ENCODE data around the gene EBP. TPM values are rescaled to one million over a fixed set of nuclear protein-coding genes. Genes with fewer than 3 reads are reported as not detected.

EBP gene
- total RNA-seq, 4 donors from 2014 or later, result 15.7 to 20.7 (median 17.4) TPM

DNA sequence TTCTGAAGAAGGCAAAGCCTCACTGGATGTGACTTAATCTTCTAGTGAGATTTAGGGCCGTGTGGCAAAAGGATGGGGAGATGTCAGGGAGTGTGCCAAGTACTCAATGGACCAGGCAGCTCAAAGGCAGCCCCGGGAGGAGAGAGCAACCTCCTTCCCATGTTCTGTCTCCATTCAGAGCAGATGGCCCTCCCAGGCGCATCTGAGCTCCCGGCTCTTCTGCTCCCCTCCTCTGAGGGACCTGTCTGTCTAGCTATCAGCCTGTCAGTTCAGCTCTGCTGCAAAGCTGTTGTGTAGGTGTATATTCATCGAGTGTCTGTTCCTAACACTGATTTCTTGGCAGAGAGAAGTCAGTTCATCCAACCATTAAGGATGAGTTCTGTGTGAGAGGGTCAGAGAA lies 23.7 kb upstream of the EBP start:
- WGBS, result 64% methylated on average over 5 of the region's 5 CpGs
- DNase-seq (ENCODE audit: extremely low spot score), result no peak
- no peaks in the 10 kb centered on the region for H3K27me3 ChIP-seq
- no peaks in the 10 kb centered on the region for H3K36me3 ChIP-seq
- TF ChIP-seq, protein P1, sequence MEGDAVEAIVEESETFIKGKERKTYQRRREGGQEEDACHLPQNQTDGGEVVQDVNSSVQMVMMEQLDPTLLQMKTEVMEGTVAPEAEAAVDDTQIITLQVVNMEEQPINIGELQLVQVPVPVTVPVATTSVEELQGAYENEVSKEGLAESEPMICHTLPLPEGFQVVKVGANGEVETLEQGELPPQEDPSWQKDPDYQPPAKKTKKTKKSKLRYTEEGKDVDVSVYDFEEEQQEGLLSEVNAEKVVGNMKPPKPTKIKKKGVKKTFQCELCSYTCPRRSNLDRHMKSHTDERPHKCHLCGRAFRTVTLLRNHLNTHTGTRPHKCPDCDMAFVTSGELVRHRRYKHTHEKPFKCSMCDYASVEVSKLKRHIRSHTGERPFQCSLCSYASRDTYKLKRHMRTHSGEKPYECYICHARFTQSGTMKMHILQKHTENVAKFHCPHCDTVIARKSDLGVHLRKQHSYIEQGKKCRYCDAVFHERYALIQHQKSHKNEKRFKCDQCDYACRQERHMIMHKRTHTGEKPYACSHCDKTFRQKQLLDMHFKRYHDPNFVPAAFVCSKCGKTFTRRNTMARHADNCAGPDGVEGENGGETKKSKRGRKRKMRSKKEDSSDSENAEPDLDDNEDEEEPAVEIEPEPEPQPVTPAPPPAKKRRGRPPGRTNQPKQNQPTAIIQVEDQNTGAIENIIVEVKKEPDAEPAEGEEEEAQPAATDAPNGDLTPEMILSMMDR (IDR thresholded peaks at IDR 0.05), result no peak
- TF ChIP-seq POLR2AphosphoS5 (IDR thresholded peaks at IDR 0.05), result no peak
- no peak for TF ChIP-seq POLR2A (IDR thresholded peaks at IDR 0.05; ENCODE audit: low read depth)
- no peak for TF ChIP-seq EP300 (IDR thresholded peaks at IDR 0.05)
- peaks cover 0 to 3% (median 0%) of the 10 kb centered on the region in 4 donors for H3K4me1 ChIP-seq
- no peak overlapping the region for H3K27ac ChIP-seq (replicated peaks in 1 of 4)
- H3K9me3 ChIP-seq, result no peaks in the 10 kb centered on the region
- intact Hi-C loops (cut with DNase I), result no loop called here
- no peak overlapping the region for H3K4me3 ChIP-seq

DNA sequence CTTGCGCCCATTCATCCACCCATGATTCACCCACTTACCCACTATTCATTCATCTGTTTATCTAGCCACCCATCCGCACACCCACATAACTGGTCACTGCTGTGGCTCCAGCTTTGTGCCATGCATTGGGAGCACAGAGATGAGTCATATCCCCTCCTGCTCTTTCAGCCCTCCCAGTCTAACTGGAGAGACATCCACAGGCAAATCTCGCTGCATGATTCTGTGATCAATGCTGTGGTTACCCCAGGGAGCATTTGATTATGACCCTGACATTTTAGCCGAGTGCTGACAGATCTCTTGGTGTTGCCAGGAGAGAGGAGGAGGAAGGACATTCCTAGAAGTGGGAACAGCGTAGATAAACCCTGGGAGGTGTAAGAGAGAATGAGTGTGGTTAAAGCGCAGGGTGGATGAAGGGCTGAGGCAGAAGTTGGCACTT lies 23.2 kb upstream of the EBP start:
- WGBS, result 64% methylated on average over 6 of the region's 6 CpGs
- H3K36me3 ChIP-seq, result no peaks in the 10 kb centered on the region
- H3K27ac ChIP-seq (replicated peaks in 1 of 4), result no peak overlapping the region
- TF ChIP-seq, protein P1 (IDR thresholded peaks at IDR 0.05), result no peak
- TF ChIP-seq EP300 (IDR thresholded peaks at IDR 0.05), result no peak
- TF ChIP-seq POLR2A (IDR thresholded peaks at IDR 0.05; ENCODE audit: low read depth), result no peak
- no peak for TF ChIP-seq POLR2AphosphoS5 (IDR thresholded peaks at IDR 0.05)
- H3K4me3 ChIP-seq, result no peak overlapping the region
- H3K9me3 ChIP-seq, result no peaks in the 10 kb centered on the region
- DNase-seq (ENCODE audit: extremely low spot score), result no peak
- intact Hi-C loops (cut with DNase I), result no loop called here
- H3K27me3 ChIP-seq, result no peaks in the 10 kb centered on the region
- peaks cover 0 to 3% (median 0%) of the 10 kb centered on the region in 4 donors for H3K4me1 ChIP-seq

DNA sequence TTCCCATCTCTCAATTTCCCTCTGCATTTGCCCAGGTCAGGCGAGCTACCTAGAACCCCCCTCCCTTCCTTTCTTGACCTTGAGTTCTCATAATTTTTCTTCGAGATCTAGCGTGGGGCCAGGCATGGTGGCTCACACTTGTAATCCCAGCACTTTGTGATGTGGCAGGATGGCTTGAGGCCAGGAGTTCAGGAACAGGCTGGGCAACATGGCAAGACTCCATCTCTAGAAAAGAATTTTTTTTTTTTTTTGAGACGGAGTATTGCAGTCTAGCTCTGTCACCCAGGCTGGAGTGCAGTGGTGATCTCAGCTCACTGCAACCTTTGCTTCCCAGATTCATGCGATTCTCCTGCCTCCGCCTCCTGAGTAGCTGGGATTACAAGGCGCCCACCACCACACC lies 17.3 kb upstream of the EBP start:
- H3K36me3 ChIP-seq, result no peaks in the 10 kb centered on the region
- intact Hi-C loops (cut with DNase I), result loop anchor here (10.0 kb wide), 1 partner anchor 419 kb away; no protein-coding TSS in a partner anchor
- H3K4me3 ChIP-seq, result no peak overlapping the region
- no peak overlapping the region for H3K27ac ChIP-seq (replicated peaks in 1 of 4)
- TF ChIP-seq, protein P1 (IDR thresholded peaks at IDR 0.05), result no peak
- TF ChIP-seq EP300 (IDR thresholded peaks at IDR 0.05), result no peak
- TF ChIP-seq POLR2A (IDR thresholded peaks at IDR 0.05; ENCODE audit: low read depth), result no peak
- TF ChIP-seq POLR2AphosphoS5 (IDR thresholded peaks at IDR 0.05), result no peak
- no peaks in the 10 kb centered on the region for H3K9me3 ChIP-seq
- no peaks in the 10 kb centered on the region for H3K27me3 ChIP-seq
- peaks cover 0 to 7% (median 6%) of the 10 kb centered on the region in 4 donors for H3K4me1 ChIP-seq
- WGBS, result 82% methylated on average over 7 of the region's 7 CpGs
- no peak for DNase-seq (ENCODE audit: extremely low spot score)

DNA sequence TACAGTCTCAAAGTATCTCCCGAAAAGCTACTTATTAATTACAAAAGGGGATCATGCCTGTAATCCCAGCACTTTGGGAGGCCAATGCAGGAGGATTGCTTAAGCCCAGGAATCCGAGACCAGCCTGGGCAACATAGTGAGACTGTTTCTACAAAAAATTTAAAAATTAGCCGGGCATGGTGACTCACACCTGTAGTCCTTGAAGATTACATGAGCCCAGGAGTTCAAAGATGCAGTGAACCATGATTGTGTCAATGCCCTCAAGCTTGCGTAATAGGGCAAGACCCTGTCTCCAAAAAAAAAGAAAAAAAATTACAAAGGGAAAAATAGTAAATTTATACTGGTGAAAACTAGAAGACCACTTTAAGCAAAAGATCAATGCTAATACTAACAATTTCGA lies 16.1 kb upstream of the EBP start:
- no peak for TF ChIP-seq POLR2AphosphoS5 (IDR thresholded peaks at IDR 0.05)
- TF ChIP-seq POLR2A (IDR thresholded peaks at IDR 0.05; ENCODE audit: low read depth), result no peak
- TF ChIP-seq, protein P1 (IDR thresholded peaks at IDR 0.05), result no peak
- no peak for TF ChIP-seq EP300 (IDR thresholded peaks at IDR 0.05)
- Histone ChIP-seq H3K27ac (replicated peaks in 1 of 4) (no peak overlapping the region), H3K36me3 (no peaks in the 10 kb centered on the region), H3K27me3 (no peaks in the 10 kb centered on the region), H3K4me3 (no peak overlapping the region), H3K9me3 (no peaks in the 10 kb centered on the region), H3K4me1 (peaks cover 8 to 16% (median 14%) of the 10 kb centered on the region in 4 donors)
- WGBS, result 87% methylated on average over 5 of the region's 5 CpGs
- no peak for DNase-seq (ENCODE audit: extremely low spot score)
- intact Hi-C loops (cut with DNase I), result loop anchor here (10.0 kb wide), 1 partner anchor 421 kb away; no protein-coding TSS in a partner anchor

GRCh38 chrX:48507246-48507645 lies 14.4 kb upstream of the EBP start:
- TF ChIP-seq POLR2A (IDR thresholded peaks at IDR 0.05; ENCODE audit: low read depth) (no peak), EP300 (IDR thresholded peaks at IDR 0.05) (no peak), POLR2AphosphoS5 (IDR thresholded peaks at IDR 0.05) (no peak)
- TF ChIP-seq, protein P1 (IDR thresholded peaks at IDR 0.05), result no peak
- WGBS, result 74% methylated on average over 5 of the region's 5 CpGs

More at GRCh38 chrX:48507246-48507645, 14.4 kb upstream of the EBP start:
- no peak overlapping the region for H3K27ac ChIP-seq (replicated peaks in 1 of 4)
- no peaks in the 10 kb centered on the region for H3K9me3 ChIP-seq
- peaks cover 8 to 16% (median 14%) of the 10 kb centered on the region in 4 donors for H3K4me1 ChIP-seq
- peaks cover 0 to 5% (median 2%) of the 10 kb centered on the region in 4 donors for H3K36me3 ChIP-seq
- H3K4me3 ChIP-seq, result no peak overlapping the region
- H3K27me3 ChIP-seq, result no peaks in the 10 kb centered on the region
- intact Hi-C loops (cut with DNase I), result loop anchor here (10.0 kb wide), 1 partner anchor 422 kb away; no protein-coding TSS in a partner anchor
- no peak for DNase-seq (ENCODE audit: extremely low spot score)

Data from esophagus muscularis mucosa (tissue), 4 donors.